Neuronal stem cell (in vitro differentiated cells): ENCODE results near the gene LTBP4.
"Not testable (repeated sequence)": the region's sequence is repeated elsewhere in the genome, so short reads cannot be mapped to it uniquely, and the experiment has no call there.

Experiments
- DNase-seq: peaks from one replicate; pipeline ENCODE4 v3.0.0-alpha.2; 2013; ENCODE audit warnings: low spot score
- H2AFZ ChIP-seq: one replicate; pipeline ENCODE4 v1.6.1; 2013; ENCODE audit warnings: mild to moderate bottlenecking, low read length, inconsistent platforms
- H2AK5ac ChIP-seq: 2 replicates; pipeline ENCODE4 v1.6.1; 2013; ENCODE audit warnings: low read depth, mild to moderate bottlenecking, inconsistent platforms, low read length, moderate library complexity, mixed read lengths
- H2BK120ac ChIP-seq: 2 replicates; pipeline ENCODE4 v1.6.1; 2013; ENCODE audit warnings: low read depth, mild to moderate bottlenecking, inconsistent platforms, low read length, moderate library complexity, mixed read lengths
- H2BK12ac ChIP-seq: one replicate; pipeline ENCODE4 v1.6.1; 2013; ENCODE audit warnings: low read length, inconsistent platforms
- H2BK15ac ChIP-seq: 2 replicates; pipeline ENCODE4 v1.6.1; 2013; ENCODE audit warnings: mild to moderate bottlenecking, low read length, inconsistent platforms, mixed read lengths
- H2BK5ac ChIP-seq: one replicate; pipeline ENCODE4 v1.6.1; 2013; ENCODE audit warnings: inconsistent platforms, mild to moderate bottlenecking, low read length, moderate library complexity
- H3K14ac ChIP-seq: one replicate; pipeline ENCODE4 v1.6.1; 2013; ENCODE audit warnings: low read length, inconsistent platforms
- H3K18ac ChIP-seq: 2 replicates; pipeline ENCODE4 v1.6.1; 2013; ENCODE audit warnings: low read length, inconsistent platforms
- H3K23ac ChIP-seq: 2 replicates; pipeline ENCODE4 v1.6.1; 2013; ENCODE audit warnings: low read depth, mild to moderate bottlenecking, mixed read lengths, low read length, inconsistent platforms; ENCODE audit not compliant: poor library complexity
- H3K27ac ChIP-seq: replicated peaks from 3 replicates; pipeline ENCODE4 v1.5.1; 2013; ENCODE audit warnings: low read length, inconsistent platforms
- H3K27me3 ChIP-seq, 3 experiments: 2 replicates each; pipeline ENCODE4 v1.6.1; 2013; ENCODE audit warnings: low read length in 3 of 3, mild to moderate bottlenecking in 2 of 3, inconsistent platforms in 1 of 3, low read depth in 1 of 3, mixed read lengths in 1 of 3, moderate library complexity in 1 of 3; ENCODE audit not compliant: control insufficient read depth in 3 of 3, insufficient read depth in 3 of 3
- H3K36me3 ChIP-seq, 2 donors: replicated peaks in 1 of 2; 2 replicates each; pipeline ENCODE4 v1.6.1; 2013; ENCODE audit warnings: low read length in 2 of 2; ENCODE audit not compliant: control insufficient read depth in 2 of 2, insufficient read depth in 2 of 2
- H3K4ac ChIP-seq: 2 replicates; pipeline ENCODE4 v1.6.1; 2013; ENCODE audit warnings: inconsistent platforms, mild to moderate bottlenecking, low read length, moderate library complexity
- H3K4me1 ChIP-seq, 2 donors: 1 replicate in 1 of 2; 2 replicates in 1 of 2; pipeline ENCODE4 v1.6.1; 2013; ENCODE audit warnings: low read length in 2 of 2, low read depth in 1 of 2; ENCODE audit not compliant: control insufficient read depth in 2 of 2, insufficient read depth in 1 of 2
- H3K4me2 ChIP-seq: one replicate; pipeline ENCODE4 v1.6.1; 2013; ENCODE audit warnings: mild to moderate bottlenecking, low read length, inconsistent platforms; ENCODE audit not compliant: insufficient read depth, poor library complexity, severe bottlenecking
- H3K4me3 ChIP-seq, 2 donors: 2 replicates each; pipeline ENCODE4 v1.5.1; 2013; ENCODE audit warnings: low read length in 2 of 2, mild to moderate bottlenecking in 2 of 2, inconsistent platforms in 1 of 2, moderate library complexity in 1 of 2
- H3K79me1 ChIP-seq: one replicate; pipeline ENCODE4 v1.6.1; 2013; ENCODE audit warnings: low read depth, mild to moderate bottlenecking, inconsistent platforms, low read length, moderate library complexity
- H3K9ac ChIP-seq: one replicate; pipeline ENCODE4 v1.6.1; 2013; ENCODE audit warnings: mild to moderate bottlenecking, low read depth, low read length, inconsistent platforms; ENCODE audit not compliant: poor library complexity
- H3K9me3 ChIP-seq, 2 donors: replicated peaks in 1 of 2; 2 replicates each; pipeline versions ENCODE3 to v1.6.1; 2013; ENCODE audit warnings: low read length in 2 of 2, mild to moderate bottlenecking in 2 of 2, inconsistent platforms in 1 of 2, low read depth in 1 of 2, mixed read lengths in 1 of 2, moderate library complexity in 1 of 2; ENCODE audit not compliant: control insufficient read depth in 2 of 2, insufficient read depth in 1 of 2
- H4K8ac ChIP-seq: one replicate; pipeline ENCODE4 v1.6.1; 2013; ENCODE audit warnings: low read depth, mild to moderate bottlenecking, inconsistent platforms, low read length, moderate library complexity
- H4K91ac ChIP-seq: one replicate; pipeline ENCODE4 v1.6.1; 2013; ENCODE audit warnings: low read length, low read depth, mild to moderate bottlenecking, inconsistent platforms; ENCODE audit not compliant: poor library complexity
- WGBS, 2 donors: extraction: QIAGEN DNeasy Blood & Tissue Kit; methylation state at CpG; one replicate each; pipeline ENCODE4 v1.1.7; 2013; ENCODE audit warnings: missing lambda C conversion rate in 2 of 2, mixed read lengths in 1 of 2; ENCODE audit not compliant: insufficient read length in 2 of 2, insufficient replicate concordance in 1 of 2; ENCODE audit errors: extremely low coverage in 2 of 2; 5-methylcytosine and 5-hydroxymethylcytosine counted together

Gene LTBP4

GRCh38 chr19:40624369-40625153, 23.4 kb downstream of the LTBP4 start:
- H4K91ac ChIP-seq, H2BK15ac ChIP-seq, H3K14ac ChIP-seq, H4K8ac ChIP-seq, H3K18ac ChIP-seq, H2BK12ac ChIP-seq, H3K23ac ChIP-seq, H3K4me1 ChIP-seq, H2AFZ ChIP-seq, H3K4me3 ChIP-seq, H3K9ac ChIP-seq, H3K4me2 ChIP-seq, H2BK5ac ChIP-seq, H3K27me3 ChIP-seq, H2AK5ac ChIP-seq, H3K9me3 ChIP-seq, H3K27ac ChIP-seq, H2BK120ac ChIP-seq, H3K4ac ChIP-seq, DNase-seq, H3K79me1 ChIP-seq: not testable (repeated sequence)
- peaks cover 18 to 94% of the 10 kb centered on the region in 2 donors for H3K36me3 ChIP-seq
- WGBS, 2 donors, result no CpG with 5 or more reads among the region's 14 CpGs

- H3K14ac ChIP-seq, result no peak overlapping the region
- H3K18ac ChIP-seq, result no peak overlapping the region
- H3K9ac ChIP-seq, result no peak overlapping the region
- H3K36me3 ChIP-seq, result peaks cover 17 to 91% of the 10 kb centered on the region in 2 donors
- no peak overlapping the region for H4K8ac ChIP-seq
- no peak overlapping the region for H2AFZ ChIP-seq
- H2BK120ac ChIP-seq, result no peak overlapping the region
- H3K4me1 ChIP-seq, result peaks cover 0 to 7% of the 10 kb centered on the region in 2 donors
- H3K27me3 ChIP-seq, result no peaks in the 10 kb centered on the region
- no peak overlapping the region for H3K27ac ChIP-seq
- no peak overlapping the region for H2AK5ac ChIP-seq
- H3K4ac ChIP-seq, result no peak overlapping the region
- no peak overlapping the region for H2BK5ac ChIP-seq
- DNase-seq, result no peak
- no peak overlapping the region for H3K4me3 ChIP-seq
- no peak overlapping the region for H3K4me2 ChIP-seq
- no peak overlapping the region for H2BK12ac ChIP-seq
- no peak overlapping the region for H4K91ac ChIP-seq
- H3K79me1 ChIP-seq, result peaks cover 2% of the 10 kb centered on the region
- H3K9me3 ChIP-seq, result no peaks in the 10 kb centered on the region
- H2BK15ac ChIP-seq, result no peak overlapping the region
- WGBS, 2 donors, result no CpG with 5 or more reads among the region's 7 CpGs
- no peak overlapping the region for H3K23ac ChIP-seq
These were observed 24.4 kb downstream of the LTBP4 start for GRCh38 chr19:40625406-40626120.

GRCh38 chr19:40626918-40627317, 25.7 kb downstream of the LTBP4 start:
- no peak overlapping the region for H4K91ac ChIP-seq
- peaks cover 13 to 84% of the 10 kb centered on the region in 2 donors for H3K36me3 ChIP-seq
- no peak overlapping the region for H2AFZ ChIP-seq

More at GRCh38 chr19:40626918-40627317, 25.7 kb downstream of the LTBP4 start:
- Histone ChIP-seq H3K4me1 (peaks cover 0 to 7% of the 10 kb centered on the region in 2 donors), H3K4me2 (no peak overlapping the region), H3K79me1 (peaks cover 2% of the 10 kb centered on the region), H3K27ac (no peak overlapping the region), H2BK120ac (peak overlapping the region; percentile 42), H3K18ac (peak overlapping the region; percentile 6), H2BK12ac (no peak overlapping the region), H3K27me3 (no peaks in the 10 kb centered on the region), H2BK15ac (no peak overlapping the region), H4K8ac (no peak overlapping the region), H3K4me3 (no peak overlapping the region), H3K4ac (no peak overlapping the region), H2AK5ac (no peak overlapping the region), H3K9ac (no peak overlapping the region), H3K9me3 (no peaks in the 10 kb centered on the region), H3K23ac (no peak overlapping the region), H2BK5ac (peak overlapping the region; percentile 42), H3K14ac (no peak overlapping the region)
- WGBS, 2 donors, result no CpG with 5 or more reads among the region's 24 CpGs
- DNase-seq, result no peak
